HG03039 (cell line): ENCODE data around the gene MYZAP.
"Not testable (repeated sequence)": the region's sequence is repeated elsewhere in the genome, so short reads cannot be mapped to it uniquely, and the experiment has no call there.

Source experiments
- ATAC-seq: cut with Tn5 transposase; IDR thresholded peaks from one replicate; pipeline ENCODE4 v1.9.1; 2021; ENCODE audit warnings: mild to moderate bottlenecking, moderate library complexity; ENCODE audit not compliant: unreplicated experiment

MYZAP gene

GRCh38 chr15:57592426-57592825 is 722 bp downstream of the MYZAP start:
- ATAC-seq, result no peak

- no peak for ATAC-seq
These were observed 1.2 kb downstream of the MYZAP start for GRCh38 chr15:57592836-57593420.

- no peak for ATAC-seq
These were observed 2.8 kb downstream of the MYZAP start for GRCh38 chr15:57594479-57594878.

GRCh38 chr15:57595011-57595866 is 3.5 kb downstream of the MYZAP start:
- ATAC-seq, result no peak

- no peak for ATAC-seq
These were observed 4.7 kb downstream of the MYZAP start for GRCh38 chr15:57596301-57596855.

GRCh38 chr15:57596978-57597377 is 5.3 kb downstream of the MYZAP start:
- no peak for ATAC-seq

- ATAC-seq, result no peak
These were observed 5.7 kb downstream of the MYZAP start for GRCh38 chr15:57597431-57597830.

- ATAC-seq, result no peak
These were observed 6.6 kb downstream of the MYZAP start for GRCh38 chr15:57598346-57598745.

GRCh38 chr15:57599296-57599810 is 7.6 kb downstream of the MYZAP start:
- no peak for ATAC-seq

GRCh38 chr15:57600197-57600596 is 8.5 kb downstream of the MYZAP start:
- no peak for ATAC-seq

- no peak for ATAC-seq
These were observed 12.8 kb downstream of the MYZAP start for GRCh38 chr15:57604507-57604906.

GRCh38 chr15:57605491-57605890 is 13.8 kb downstream of the MYZAP start:
- ATAC-seq, result no peak

- ATAC-seq, result no peak
These were observed 14.3 kb downstream of the MYZAP start for GRCh38 chr15:57606048-57606447.

- no peak for ATAC-seq
These were observed 15.1 kb downstream of the MYZAP start for GRCh38 chr15:57606816-57607215.

- no peak for ATAC-seq
These were observed 15.9 kb downstream of the MYZAP start for GRCh38 chr15:57607570-57608000.

- ATAC-seq, result no peak
These were observed 18.3 kb downstream of the MYZAP start for GRCh38 chr15:57609805-57610529.

- no peak for ATAC-seq
These were observed 19.4 kb downstream of the MYZAP start for GRCh38 chr15:57611123-57611522.

- no peak for ATAC-seq
These were observed 20.2 kb downstream of the MYZAP start for GRCh38 chr15:57611938-57612337.

GRCh38 chr15:57614241-57614640 is 22.5 kb downstream of the MYZAP start:
- no peak for ATAC-seq

GRCh38 chr15:57615951-57616496 is 24.3 kb downstream of the MYZAP start:
- ATAC-seq, result not testable (repeated sequence)

GRCh38 chr15:57618325-57618724 is 26.6 kb downstream of the MYZAP start:
- ATAC-seq, result no peak
